ENCODE results near the gene ZNF793. TPM values are rescaled to one million over a fixed set of nuclear protein-coding genes. Genes with fewer than 3 reads are reported as not detected.

The ZNF793 gene
- total RNA-seq, 1 donor from 2014 or later: 0.88 TPM

- intact Hi-C loops (cut with micrococcal nuclease): no loop called here
Measured at GRCh38 chr19:37564624-37565369, 58.1 kb downstream of the ZNF793 start.

- intact Hi-C loops (cut with micrococcal nuclease): no loop called here
Measured at GRCh38 chr19:37565370-37565669, 58.6 kb downstream of the ZNF793 start.

- intact Hi-C loops (cut with micrococcal nuclease): no loop called here
Measured at GRCh38 chr19:37572203-37572602, 65.5 kb downstream of the ZNF793 start.

GRCh38 chr19:37583340-37583739 lies 76.6 kb downstream of the ZNF793 start:
- intact Hi-C loops (cut with micrococcal nuclease): no loop called here

Other genes with a start within 250 kb of the ZNF793 start
- gene ZNF527, start 135.8 kb upstream of the ZNF793 start, total RNA-seq: 5.3 and 5.4 TPM in 2 replicates
- gene ZNF569, start 39.5 kb upstream of the ZNF793 start, total RNA-seq: 4.4 and 6.1 TPM in 2 replicates
- 4.2 and 5.6 TPM in 2 replicates for gene ZNF570, start 37.6 kb upstream of the ZNF793 start, total RNA-seq
- 0.59 and 1.2 TPM in 2 replicates for gene ZNF571, start 87.9 kb downstream of the ZNF793 start, total RNA-seq
- 0.44 and 0.93 TPM in 2 replicates for gene ZNF540, start 87.9 kb downstream of the ZNF793 start, total RNA-seq
- 9.6 and 11.6 TPM in 2 replicates for gene ZFP30, start 148.5 kb downstream of the ZNF793 start, total RNA-seq
- gene ZNF607, start 212.8 kb downstream of the ZNF793 start, total RNA-seq: 2.1 and 2.2 TPM in 2 replicates